Measurements from ENCODE around the gene SLC35D2. TPM values are rescaled to one million over a fixed set of nuclear protein-coding genes. Genes with fewer than 3 reads are reported as not detected.
"Not testable (repeated sequence)": the region's sequence is repeated elsewhere in the genome, so short reads cannot be mapped to it uniquely, and the experiment has no call there.

Gene SLC35D2
- polyA plus RNA-seq, 3 donors from 2014 or later = 11.6 to 16.0 (median 14.1) TPM

DNA sequence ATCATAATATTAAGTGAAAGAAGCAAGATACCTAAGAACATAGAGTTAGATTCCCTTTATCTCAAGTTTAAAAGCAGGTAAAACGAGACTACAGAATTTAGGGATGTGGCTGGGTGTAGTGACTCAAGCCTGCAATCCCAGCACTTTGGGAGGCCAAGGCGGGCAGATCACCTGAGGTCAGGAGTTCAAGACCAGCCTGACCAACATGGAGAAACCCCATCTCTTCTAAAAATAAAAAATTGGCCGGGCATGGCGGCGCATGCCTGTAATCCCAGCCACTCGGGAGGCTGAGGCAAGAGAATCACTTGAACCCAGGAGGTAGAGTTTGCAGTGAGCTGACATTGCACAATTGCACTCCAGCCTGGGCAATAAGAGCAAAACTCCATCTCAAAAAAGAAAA lies 21.4 kb downstream of the SLC35D2 start:
- not testable (repeated sequence) for H3K4me1 Mint-ChIP-seq; H3K27ac Mint-ChIP-seq; H3K4me3 Mint-ChIP-seq; H3K9me3 Mint-ChIP-seq; H3K27me3 Mint-ChIP-seq (ENCODE audit: low read depth in 3 of 3); DNase-seq
- peaks cover 18 to 24% (median 21%) of the 10 kb centered on the region in 3 donors for H3K36me3 Mint-ChIP-seq

DNA sequence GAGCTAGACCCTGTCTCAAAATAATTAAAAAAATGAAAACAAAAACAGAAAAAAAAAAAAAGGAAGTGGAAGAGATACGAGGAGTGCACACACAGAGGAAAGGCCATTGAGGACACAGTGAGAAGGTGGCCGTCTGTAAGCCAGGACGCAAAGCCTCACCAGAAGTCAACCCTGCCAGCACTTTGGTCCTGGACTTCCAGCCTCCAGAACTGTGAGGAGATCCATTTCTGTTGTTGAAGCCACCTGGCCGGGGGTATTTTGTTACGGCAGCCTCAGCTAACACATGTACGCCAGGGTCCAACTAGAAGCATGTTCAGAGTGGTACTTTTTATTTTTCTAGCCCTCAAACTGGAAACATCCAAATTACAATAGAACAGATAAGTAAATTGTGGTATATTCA lies 21.8 kb downstream of the SLC35D2 start:
- Mint-ChIP-seq H3K36me3 (peaks cover 18 to 25% (median 21%) of the 10 kb centered on the region in 3 donors), H3K4me1 (no peaks in the 10 kb centered on the region), H3K9me3 (no peaks in the 10 kb centered on the region), H3K27me3 (ENCODE audit: low read depth in 3 of 3) (no peaks in the 10 kb centered on the region), H3K4me3 (no peak overlapping the region), H3K27ac (no peak overlapping the region)
- no peak for DNase-seq

DNA sequence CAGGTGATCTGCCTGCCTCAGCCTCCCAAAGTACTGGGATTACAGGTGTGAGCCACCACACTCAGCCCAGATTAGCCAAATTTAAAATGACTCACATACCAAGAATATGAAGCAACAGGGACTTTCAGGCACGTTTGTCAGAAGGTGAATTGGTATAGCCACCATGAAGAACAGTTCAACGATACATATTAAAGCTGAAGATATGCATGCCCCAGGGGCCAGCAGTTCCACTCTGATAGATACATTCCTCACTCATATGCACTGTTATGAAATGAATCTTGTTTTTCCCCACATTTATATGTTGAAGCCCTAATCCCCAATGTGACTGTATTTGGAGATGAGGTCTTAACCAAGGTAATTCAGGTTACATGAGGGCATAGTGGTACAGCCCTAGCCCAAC lies 22.5 kb downstream of the SLC35D2 start:
- no peaks in the 10 kb centered on the region for H3K9me3 Mint-ChIP-seq
- no peaks in the 10 kb centered on the region for H3K27me3 Mint-ChIP-seq (ENCODE audit: low read depth in 3 of 3)
- DNase-seq = no peak
- no peak overlapping the region for H3K27ac Mint-ChIP-seq
- no peaks in the 10 kb centered on the region for H3K4me1 Mint-ChIP-seq
- peaks cover 18 to 27% (median 21%) of the 10 kb centered on the region in 3 donors for H3K36me3 Mint-ChIP-seq
- no peak overlapping the region for H3K4me3 Mint-ChIP-seq

DNA sequence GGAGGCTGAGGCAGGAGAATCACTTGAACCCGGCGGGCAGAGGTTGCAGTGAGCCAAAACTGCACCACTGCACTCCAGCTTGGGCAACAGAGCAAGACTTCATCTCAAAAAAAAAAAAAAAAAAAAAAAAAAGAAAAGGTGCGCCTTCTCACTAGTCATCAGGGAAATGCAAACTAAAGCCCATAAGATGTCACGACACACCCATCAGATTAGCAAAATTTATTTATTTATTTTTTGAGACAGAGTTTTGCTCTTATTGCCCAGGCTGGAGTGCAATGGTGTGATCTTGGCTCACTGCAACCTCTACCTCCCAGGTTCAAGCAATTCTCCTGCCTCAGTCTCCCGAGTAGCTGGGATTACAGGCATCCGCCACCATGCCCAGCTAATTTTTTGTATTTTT lies 23.0 kb downstream of the SLC35D2 start:
- not testable (repeated sequence) for H3K9me3 Mint-ChIP-seq; H3K4me1 Mint-ChIP-seq; H3K27ac Mint-ChIP-seq; DNase-seq; H3K27me3 Mint-ChIP-seq (ENCODE audit: low read depth in 3 of 3); H3K4me3 Mint-ChIP-seq
- H3K36me3 Mint-ChIP-seq = peaks cover 18 to 29% (median 21%) of the 10 kb centered on the region in 3 donors

DNA sequence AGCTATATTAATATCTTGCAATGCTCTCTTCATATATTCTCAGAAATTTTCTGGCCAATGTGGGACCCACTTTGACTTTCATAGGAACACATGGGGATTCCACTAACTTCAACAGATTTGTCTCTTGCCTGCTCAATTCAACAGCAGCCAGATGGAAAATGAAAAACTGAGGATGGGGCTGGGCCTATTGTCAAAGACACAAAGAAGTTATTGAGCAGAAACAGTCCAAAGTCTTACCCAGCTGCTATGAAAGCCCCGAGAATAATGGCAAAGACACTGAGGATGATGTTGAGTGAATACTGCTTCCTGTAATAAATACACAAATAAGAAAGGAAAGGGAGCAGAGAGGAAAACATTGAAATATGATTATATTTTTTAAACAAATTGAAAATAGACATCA lies 32.6 kb downstream of the SLC35D2 start:
- H3K27me3 Mint-ChIP-seq (ENCODE audit: low read depth in 3 of 3) = no peaks in the 10 kb centered on the region
- H3K4me1 Mint-ChIP-seq = no peaks in the 10 kb centered on the region

DNA sequence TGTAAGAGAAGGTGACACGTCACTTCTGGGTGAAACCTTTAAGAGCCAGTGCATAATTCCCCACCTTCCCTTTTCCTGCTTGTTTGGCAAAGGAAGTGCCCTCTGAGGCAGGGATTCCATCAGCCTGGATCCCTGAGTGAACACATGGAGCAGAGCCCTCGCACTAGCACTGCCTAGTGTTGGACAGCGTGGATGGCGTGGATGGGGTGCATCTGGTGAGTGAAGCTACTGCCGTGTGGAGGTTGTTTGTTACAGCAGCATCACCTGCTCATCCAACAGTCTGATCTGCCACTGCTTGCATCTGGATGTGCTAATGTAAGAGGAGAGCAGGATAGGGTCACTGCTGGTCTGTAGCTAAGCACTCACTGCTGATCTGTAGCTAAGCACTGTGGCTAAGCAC lies 35.2 kb downstream of the SLC35D2 start:
- Mint-ChIP-seq H3K9me3 (no peaks in the 10 kb centered on the region), H3K27me3 (ENCODE audit: low read depth in 3 of 3) (peaks cover 0 to 2% (median 0%) of the 10 kb centered on the region in 3 donors), H3K27ac (no peak overlapping the region), H3K4me3 (no peak overlapping the region), H3K4me1 (no peaks in the 10 kb centered on the region), H3K36me3 (peaks cover 10 to 27% (median 17%) of the 10 kb centered on the region in 3 donors)
- no peak for DNase-seq

More for the DNA sequence above, 32.6 kb downstream of the SLC35D2 start:
- Mint-ChIP-seq H3K4me3 (no peak overlapping the region), H3K27ac (no peak overlapping the region), H3K9me3 (no peaks in the 10 kb centered on the region), H3K36me3 (peaks cover 13 to 31% (median 21%) of the 10 kb centered on the region in 3 donors)
- no peak for DNase-seq

DNA sequence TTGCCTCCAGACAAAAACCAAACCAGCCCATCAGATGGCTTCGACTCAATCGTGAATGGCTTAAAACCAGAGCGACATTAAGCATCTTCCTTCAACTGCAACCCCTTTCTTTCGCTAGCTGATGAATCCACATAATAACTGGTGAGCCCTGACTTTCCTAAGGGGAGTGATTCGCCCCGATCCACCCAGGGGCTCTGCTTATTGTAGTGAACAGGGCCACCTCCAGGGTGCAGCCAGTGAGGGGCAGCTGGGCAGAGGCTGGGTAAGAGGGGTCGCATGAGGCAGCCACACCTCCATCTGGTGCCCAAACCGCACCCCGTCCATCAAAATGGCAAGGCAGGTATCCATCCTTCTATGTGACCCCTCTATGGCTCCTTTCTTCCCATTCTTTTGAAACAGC lies 38.0 kb downstream of the SLC35D2 start:
- no peak overlapping the region for H3K27ac Mint-ChIP-seq
- no peak for DNase-seq

DNA sequence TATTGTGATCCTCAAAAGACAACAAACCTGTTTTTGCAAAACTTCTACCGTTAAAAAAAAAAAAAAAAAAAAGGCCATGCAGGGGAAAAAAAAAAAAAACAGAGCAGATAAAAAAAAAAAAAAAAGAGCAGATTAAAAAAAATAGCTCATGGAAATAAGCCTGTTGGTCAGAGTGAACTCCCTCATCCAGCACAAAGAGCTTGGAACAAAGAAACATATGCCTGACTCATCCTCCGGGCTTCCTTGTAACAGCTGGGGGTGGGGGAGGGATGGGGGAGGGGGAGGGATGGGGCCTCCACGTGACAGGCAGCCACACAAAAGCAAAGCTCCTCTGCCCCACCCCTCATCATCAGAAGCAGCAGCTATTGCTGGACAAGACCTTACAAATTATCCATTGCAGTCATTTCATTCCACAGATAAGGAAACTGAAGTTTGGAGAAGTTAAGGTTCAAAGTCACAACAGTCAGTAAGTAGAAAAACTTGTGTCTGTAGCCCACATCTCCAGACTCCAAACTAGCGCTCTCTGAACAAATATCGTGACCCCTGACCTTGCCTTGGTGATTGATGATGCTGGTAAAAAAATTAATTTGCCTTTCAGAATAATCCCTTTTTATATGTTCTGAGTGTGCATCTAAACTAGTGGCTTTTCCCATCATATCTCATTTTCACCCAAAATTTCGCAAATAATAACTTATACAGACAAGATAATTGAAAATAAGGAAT lies 38.9 kb downstream of the SLC35D2 start:
- peaks cover 0 to 2% (median 0%) of the 10 kb centered on the region in 3 donors for H3K27me3 Mint-ChIP-seq (ENCODE audit: low read depth in 3 of 3)
- no peaks in the 10 kb centered on the region for H3K4me1 Mint-ChIP-seq
- no peak overlapping the region for H3K4me3 Mint-ChIP-seq
- DNase-seq = no peak
- peaks cover 8 to 21% (median 19%) of the 10 kb centered on the region in 3 donors for H3K36me3 Mint-ChIP-seq
- no peak overlapping the region for H3K27ac Mint-ChIP-seq
- no peaks in the 10 kb centered on the region for H3K9me3 Mint-ChIP-seq

More for the DNA sequence above, 38.0 kb downstream of the SLC35D2 start:
- Mint-ChIP-seq H3K36me3 (peaks cover 8 to 19% (median 17%) of the 10 kb centered on the region in 3 donors), H3K9me3 (no peaks in the 10 kb centered on the region), H3K27me3 (ENCODE audit: low read depth in 3 of 3) (peaks cover 0 to 2% (median 0%) of the 10 kb centered on the region in 3 donors), H3K4me1 (no peaks in the 10 kb centered on the region), H3K4me3 (no peak overlapping the region)

DNA sequence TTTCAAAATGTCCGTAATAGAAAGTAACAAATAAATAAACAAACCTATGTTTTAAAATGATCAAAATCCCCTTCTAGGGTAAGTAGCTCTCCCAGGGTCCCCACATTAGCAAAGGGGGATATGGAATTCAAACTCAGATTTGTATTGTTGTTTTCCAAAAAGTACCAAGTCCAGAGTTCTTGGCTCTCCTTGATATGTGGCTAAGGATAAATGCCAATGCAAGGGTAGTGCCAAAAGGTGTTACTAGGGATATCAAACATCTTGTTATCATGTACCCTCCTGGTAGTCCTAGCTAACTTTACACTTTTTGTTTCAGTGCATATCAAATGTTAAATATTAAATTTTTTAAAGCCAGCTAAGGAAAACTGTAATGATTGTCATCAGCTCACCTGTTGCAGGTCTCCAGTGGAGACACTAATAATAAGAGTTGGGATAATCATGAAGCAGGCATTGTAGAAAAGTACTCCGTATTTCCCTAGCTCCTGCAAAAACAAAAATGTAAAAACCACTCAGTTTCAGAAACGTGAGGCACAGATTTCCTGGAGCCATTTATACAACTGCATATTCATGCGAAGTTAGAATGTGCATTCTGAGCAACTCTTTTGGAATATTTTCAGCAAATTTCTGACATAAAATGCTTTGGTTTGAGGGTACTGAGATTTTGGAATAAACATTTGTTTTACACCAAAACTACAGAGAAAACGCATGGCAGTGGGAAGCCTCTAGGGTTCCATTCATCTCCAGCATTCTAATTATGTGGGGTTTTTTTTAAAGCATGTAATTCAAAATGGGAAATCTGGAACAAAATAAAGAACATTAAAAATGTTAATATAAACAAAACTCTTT lies 39.8 kb downstream of the SLC35D2 start:
- H3K4me1 Mint-ChIP-seq = no peaks in the 10 kb centered on the region
- no peak overlapping the region for H3K27ac Mint-ChIP-seq
- H3K4me3 Mint-ChIP-seq = no peak overlapping the region
- DNase-seq = no peak
- H3K36me3 Mint-ChIP-seq = peaks cover 8 to 20% (median 15%) of the 10 kb centered on the region in 3 donors
- H3K27me3 Mint-ChIP-seq (ENCODE audit: low read depth in 3 of 3) = peaks cover 0 to 2% (median 0%) of the 10 kb centered on the region in 3 donors
- H3K9me3 Mint-ChIP-seq = no peaks in the 10 kb centered on the region

DNA sequence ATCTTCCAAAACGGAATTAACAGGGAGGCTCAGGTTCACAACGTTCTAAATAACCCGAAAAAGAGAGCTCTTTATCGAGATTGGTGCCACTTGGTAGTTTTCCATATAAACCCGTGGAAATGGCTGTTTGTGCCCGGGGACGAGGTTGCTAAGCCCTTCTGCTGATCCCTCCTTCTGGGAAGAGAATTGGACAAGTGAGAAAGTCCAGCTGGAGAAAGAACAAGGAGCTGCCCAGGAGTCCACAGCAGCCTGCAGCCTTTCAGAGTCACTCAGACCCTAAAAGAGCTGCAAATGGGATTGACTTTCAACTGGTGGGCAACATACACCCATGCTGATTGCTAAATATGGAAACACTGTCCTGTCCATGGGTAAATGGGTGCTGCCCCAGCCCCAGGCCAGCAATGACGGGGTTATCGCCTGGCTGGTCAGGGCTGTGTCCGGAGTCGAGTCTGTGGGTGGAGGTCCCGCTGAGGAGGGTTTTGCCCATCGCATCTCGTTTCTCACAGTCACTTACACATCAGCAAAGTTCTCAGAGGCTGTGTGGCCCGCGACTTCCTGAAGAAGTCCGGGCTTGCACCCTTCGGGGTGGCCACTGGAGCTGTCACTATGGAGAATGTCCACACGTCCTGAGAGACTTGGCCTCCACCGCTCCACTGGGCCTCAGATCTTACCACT lies 40.8 kb downstream of the SLC35D2 start:
- Mint-ChIP-seq H3K27ac (no peak overlapping the region), H3K4me1 (no peaks in the 10 kb centered on the region), H3K4me3 (no peak overlapping the region), H3K36me3 (peaks cover 0 to 10% (median 5%) of the 10 kb centered on the region in 3 donors), H3K27me3 (ENCODE audit: low read depth in 3 of 3) (peaks cover 0 to 2% (median 0%) of the 10 kb centered on the region in 3 donors), H3K9me3 (no peaks in the 10 kb centered on the region)
- DNase-seq = no peak

DNA sequence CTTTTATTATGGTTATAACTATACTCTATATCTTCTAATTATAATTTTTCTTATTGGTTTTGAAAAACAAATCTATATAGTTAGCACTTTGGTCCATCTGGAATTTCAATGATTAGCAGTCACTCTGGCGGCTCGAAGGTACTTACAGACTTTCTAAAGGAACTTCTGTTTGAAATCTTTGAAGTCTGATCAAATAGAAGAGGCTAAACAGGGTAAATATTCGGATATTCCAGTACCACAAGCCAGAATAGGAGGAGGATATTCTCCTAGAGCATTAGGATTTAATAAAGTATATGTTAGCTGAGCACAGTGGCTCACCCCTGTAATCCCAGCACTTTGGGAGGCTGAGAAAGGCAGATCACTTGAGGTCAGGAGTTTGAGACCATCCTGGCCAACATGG lies 42.8 kb downstream of the SLC35D2 start:
- H3K4me3 Mint-ChIP-seq = no peak overlapping the region

DNA sequence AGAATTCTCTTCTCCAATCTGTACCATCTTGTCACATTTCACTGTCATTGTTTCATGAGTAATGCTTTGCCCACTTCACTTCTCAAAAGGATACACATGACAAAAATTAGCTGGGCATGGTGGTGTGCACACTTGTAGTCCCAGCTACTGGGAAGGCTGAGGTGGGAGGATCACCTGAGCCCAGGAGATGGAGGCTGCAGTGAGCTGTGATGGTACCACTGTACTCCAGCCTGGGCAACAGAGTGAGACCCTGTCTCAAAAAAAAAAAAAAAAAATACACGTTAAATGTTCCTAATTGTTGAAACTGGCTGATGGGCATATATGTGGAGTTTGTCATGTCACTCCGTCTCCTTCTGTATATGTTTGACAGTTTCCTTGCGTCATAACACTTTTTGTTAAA lies 45.2 kb downstream of the SLC35D2 start:
- H3K4me3 Mint-ChIP-seq = no peak overlapping the region
- peaks cover 0 to 18% (median 8%) of the 10 kb centered on the region in 3 donors for H3K36me3 Mint-ChIP-seq
- no peaks in the 10 kb centered on the region for H3K9me3 Mint-ChIP-seq
- DNase-seq = no peak
- no peaks in the 10 kb centered on the region for H3K4me1 Mint-ChIP-seq
- no peak overlapping the region for H3K27ac Mint-ChIP-seq
- no peaks in the 10 kb centered on the region for H3K27me3 Mint-ChIP-seq (ENCODE audit: low read depth in 3 of 3)

More for the DNA sequence above, 42.8 kb downstream of the SLC35D2 start:
- Mint-ChIP-seq H3K36me3 (peaks cover 0 to 15% (median 0%) of the 10 kb centered on the region in 3 donors), H3K27ac (no peak overlapping the region), H3K9me3 (no peaks in the 10 kb centered on the region), H3K4me1 (no peaks in the 10 kb centered on the region), H3K27me3 (ENCODE audit: low read depth in 3 of 3) (peaks cover 0 to 2% (median 0%) of the 10 kb centered on the region in 3 donors)
- DNase-seq = no peak

DNA sequence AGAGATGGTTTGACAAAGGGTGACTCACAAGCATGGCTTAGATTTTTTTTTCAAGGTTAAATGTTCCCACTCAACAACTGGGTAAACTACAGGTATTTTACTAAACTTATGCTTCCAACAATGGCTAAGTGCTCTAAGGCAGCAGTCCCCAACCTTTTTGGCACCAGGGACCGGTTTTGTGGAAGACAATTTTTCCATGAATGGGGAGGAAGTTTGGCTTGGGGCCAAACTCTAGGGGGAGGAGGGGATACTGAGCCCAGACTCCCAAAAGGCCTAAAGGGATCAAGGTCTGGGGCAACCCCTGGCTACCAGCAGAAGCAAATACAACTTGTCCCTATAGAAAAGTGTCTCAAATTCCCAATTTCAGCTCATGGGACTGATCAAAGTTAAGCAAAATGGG lies 49.6 kb downstream of the SLC35D2 start:
- Mint-ChIP-seq H3K4me3 (no peak overlapping the region), H3K36me3 (peaks cover 6 to 16% (median 11%) of the 10 kb centered on the region in 3 donors), H3K4me1 (no peaks in the 10 kb centered on the region), H3K27me3 (ENCODE audit: low read depth in 3 of 3) (no peaks in the 10 kb centered on the region), H3K9me3 (no peaks in the 10 kb centered on the region), H3K27ac (no peak overlapping the region)
- DNase-seq = no peak
